GM18858 (cell line): ENCODE data around the gene SHISA6.

ENCODE experiments used
- ATAC-seq: cut with Tn5 transposase; IDR thresholded peaks from one replicate; pipeline ENCODE4 v1.9.1; 2021; ENCODE audit not compliant: unreplicated experiment

Gene SHISA6

GRCh38 chr17:11430751-11431150, 189.7 kb downstream of the SHISA6 start:
- no peak for ATAC-seq

- ATAC-seq: no peak
Observed at GRCh38 chr17:11438673-11439072, 197.7 kb downstream of the SHISA6 start.

GRCh38 chr17:11441004-11441403, 200.0 kb downstream of the SHISA6 start:
- no peak for ATAC-seq

- no peak for ATAC-seq
Observed at GRCh38 chr17:11446316-11446715, 205.3 kb downstream of the SHISA6 start.

GRCh38 chr17:11454096-11454495, 213.1 kb downstream of the SHISA6 start:
- no peak for ATAC-seq

GRCh38 chr17:11458279-11458678, 217.3 kb downstream of the SHISA6 start:
- no peak for ATAC-seq

GRCh38 chr17:11459861-11460331, 218.9 kb downstream of the SHISA6 start:
- no peak for ATAC-seq

GRCh38 chr17:11461993-11462548, 221.1 kb downstream of the SHISA6 start:
- ATAC-seq: no peak

GRCh38 chr17:11467639-11468038, 226.6 kb downstream of the SHISA6 start:
- no peak for ATAC-seq

GRCh38 chr17:11485336-11486100, 244.5 kb downstream of the SHISA6 start:
- no peak for ATAC-seq

GRCh38 chr17:11486101-11486867, 245.3 kb downstream of the SHISA6 start:
- ATAC-seq: no peak

GRCh38 chr17:11486868-11487310, 245.9 kb downstream of the SHISA6 start:
- no peak for ATAC-seq

GRCh38 chr17:11487469-11487868, 246.5 kb downstream of the SHISA6 start:
- ATAC-seq: no peak

- no peak for ATAC-seq
Observed at GRCh38 chr17:11488407-11488806, 247.4 kb downstream of the SHISA6 start.

GRCh38 chr17:11490171-11490755, 249.2 kb downstream of the SHISA6 start:
- ATAC-seq: no peak

GRCh38 chr17:11492511-11492910, 251.5 kb downstream of the SHISA6 start:
- no peak for ATAC-seq

- ATAC-seq: no peak
Observed at GRCh38 chr17:11493936-11494335, 252.9 kb downstream of the SHISA6 start.

- no peak for ATAC-seq
Observed at GRCh38 chr17:11495613-11496012, 254.6 kb downstream of the SHISA6 start.

GRCh38 chr17:11499881-11500280, 258.9 kb downstream of the SHISA6 start:
- ATAC-seq: no peak

GRCh38 chr17:11503308-11504035, 262.5 kb downstream of the SHISA6 start:
- no peak for ATAC-seq

- no peak for ATAC-seq
Observed at GRCh38 chr17:11506635-11507034, 265.6 kb downstream of the SHISA6 start.
